Uterus (tissue), 4 donors: ENCODE measurements around the gene SMG7. TPM values are rescaled to one million over a fixed set of nuclear protein-coding genes. Genes with fewer than 3 reads are reported as not detected.

Source experiments
- DNase-seq, 2 donors: peaks; one replicate each; pipeline ENCODE4 v3.0.0-alpha.2; 2019 to 2020
- H3K27ac ChIP-seq, 2 donors: fragments of 200-600 bp; sonication (generic); 1 replicate in 1 of 2; 2 replicates in 1 of 2; pipeline ENCODE4 v1.5.1; 2016 to 2018
- H3K27me3 ChIP-seq, 2 donors: fragments of 200-600 bp; sonication (generic); one replicate each; pipeline ENCODE4 v1.5.1; 2018 to 2019; ENCODE audit warnings: control low read depth in 1 of 2
- H3K36me3 ChIP-seq, 2 donors: fragments of 200-600 bp; sonication (generic); one replicate each; pipeline ENCODE4 v1.5.1; 2019; ENCODE audit warnings: control low read depth in 1 of 2
- H3K4me1 ChIP-seq, 2 donors: fragments of 200-600 bp; sonication (generic); one replicate each; pipeline ENCODE4 v1.5.1; 2018 to 2019; ENCODE audit warnings: control low read depth in 1 of 2
- H3K4me3 ChIP-seq, 2 donors: fragments of 200-600 bp; sonication (generic); 1 replicate in 1 of 2; 2 replicates in 1 of 2; pipeline ENCODE4 v1.5.1; 2018 to 2019; ENCODE audit warnings: mild to moderate bottlenecking in 1 of 2
- H3K9me3 ChIP-seq, 2 donors: fragments of 200-600 bp; sonication (generic); one replicate each; pipeline ENCODE4 v1.5.1; 2019; ENCODE audit warnings: control low read depth in 1 of 2
- POLR2A ChIP-seq, 2 donors: fragments of 450-650 bp; IDR thresholded peaks; one replicate each; pipeline ENCODE4 v1.6.1; 2016; ENCODE audit warnings: antibody characterized with exemption in 2 of 2, mild to moderate bottlenecking in 1 of 2, moderate library complexity in 1 of 2
- intact Hi-C: fragments of 100-400 bp; cut with DNase I; formaldehyde crosslinking; loops from one replicate; pipeline ENCODE4 v1.15.1; 2023; ENCODE audit warnings: low total_unique reads
- total RNA-seq, 4 donors: library from RNA; depleted of rRNA in 3 of 4; stranded (reverse); fragments of >200 nt in 3 of 4; gene quantifications; one replicate each; pipeline versions ENCODE4 v1.1.0 to v1.2.4, GENCODE V29; 2014 to 2023
- TF ChIP-seq, protein P1 (sequence below), 4 experiments: fragments of 200-600 bp in 2 of 4; fragments of 450-650 bp in 2 of 4; sonication (generic) in 2 of 4; IDR thresholded peaks; one replicate each; pipeline ENCODE4 v1.5.1; 2016 to 2019; ENCODE audit warnings: antibody characterized with exemption in 4 of 4, mild to moderate bottlenecking in 2 of 4, moderate library complexity in 1 of 4
- donor health status: DM: yes; HTN: yes; CAD: no.

Gene SMG7
- total RNA-seq, 4 donors from 2014 or later: 9.1 to 63.1 (median 37.0) TPM

DNA sequence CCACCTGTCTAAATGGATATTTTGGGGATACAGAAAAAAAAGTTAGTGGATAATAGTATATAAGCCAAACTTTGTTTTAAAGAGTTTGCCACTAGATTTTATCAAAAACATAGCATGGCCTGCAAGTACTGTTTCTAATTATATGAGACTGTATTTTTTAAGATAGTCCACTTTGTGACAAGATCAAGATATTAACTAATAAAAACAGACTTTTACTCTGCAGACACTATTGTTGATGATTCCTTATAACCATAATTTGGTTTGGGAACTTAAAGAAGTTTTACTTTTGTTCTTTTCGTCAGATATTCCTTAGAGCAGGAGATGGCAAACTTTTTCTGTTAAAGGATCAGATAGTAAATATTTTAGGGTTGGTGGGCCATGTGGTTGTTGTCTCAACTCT, 36.4 kb downstream of the SMG7 start:
- no peaks in the 10 kb centered on the region for H3K4me1 ChIP-seq
- no peak for TF ChIP-seq POLR2A (IDR thresholded peaks at IDR 0.05)
- TF ChIP-seq, protein P1, sequence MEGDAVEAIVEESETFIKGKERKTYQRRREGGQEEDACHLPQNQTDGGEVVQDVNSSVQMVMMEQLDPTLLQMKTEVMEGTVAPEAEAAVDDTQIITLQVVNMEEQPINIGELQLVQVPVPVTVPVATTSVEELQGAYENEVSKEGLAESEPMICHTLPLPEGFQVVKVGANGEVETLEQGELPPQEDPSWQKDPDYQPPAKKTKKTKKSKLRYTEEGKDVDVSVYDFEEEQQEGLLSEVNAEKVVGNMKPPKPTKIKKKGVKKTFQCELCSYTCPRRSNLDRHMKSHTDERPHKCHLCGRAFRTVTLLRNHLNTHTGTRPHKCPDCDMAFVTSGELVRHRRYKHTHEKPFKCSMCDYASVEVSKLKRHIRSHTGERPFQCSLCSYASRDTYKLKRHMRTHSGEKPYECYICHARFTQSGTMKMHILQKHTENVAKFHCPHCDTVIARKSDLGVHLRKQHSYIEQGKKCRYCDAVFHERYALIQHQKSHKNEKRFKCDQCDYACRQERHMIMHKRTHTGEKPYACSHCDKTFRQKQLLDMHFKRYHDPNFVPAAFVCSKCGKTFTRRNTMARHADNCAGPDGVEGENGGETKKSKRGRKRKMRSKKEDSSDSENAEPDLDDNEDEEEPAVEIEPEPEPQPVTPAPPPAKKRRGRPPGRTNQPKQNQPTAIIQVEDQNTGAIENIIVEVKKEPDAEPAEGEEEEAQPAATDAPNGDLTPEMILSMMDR (IDR thresholded peaks at IDR 0.05): no peak
- no peaks in the 10 kb centered on the region for H3K9me3 ChIP-seq
- H3K36me3 ChIP-seq: no peaks in the 10 kb centered on the region
- intact Hi-C loops: no loop called here
- no peaks in the 10 kb centered on the region for H3K27me3 ChIP-seq
- no peak for DNase-seq
- H3K27ac ChIP-seq: no peak overlapping the region
- no peak overlapping the region for H3K4me3 ChIP-seq

DNA sequence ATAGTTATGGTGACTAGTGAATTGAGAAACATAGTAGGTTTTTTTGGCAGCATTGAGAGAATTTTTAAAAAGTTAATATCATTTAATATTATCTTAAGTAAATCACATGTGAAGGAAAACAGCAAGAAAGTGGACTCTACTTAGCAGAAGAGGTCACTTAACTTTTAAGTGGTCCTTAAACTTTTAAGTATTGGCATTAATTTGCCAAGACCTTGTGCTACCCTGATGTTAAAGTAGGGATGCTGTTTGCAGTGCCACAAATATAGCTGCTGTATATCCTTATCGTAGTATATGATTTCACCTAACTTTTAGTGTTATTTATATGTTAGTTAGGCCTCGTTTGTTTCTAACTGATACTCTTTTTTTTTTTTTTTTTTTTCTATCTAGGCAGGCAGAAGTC, 40.2 kb downstream of the SMG7 start:
- no peaks in the 10 kb centered on the region for H3K27me3 ChIP-seq
- no peaks in the 10 kb centered on the region for H3K9me3 ChIP-seq
- no peak overlapping the region for H3K4me3 ChIP-seq
- no peaks in the 10 kb centered on the region for H3K36me3 ChIP-seq
- no peaks in the 10 kb centered on the region for H3K4me1 ChIP-seq
- DNase-seq: no peak
- TF ChIP-seq, protein P1 (IDR thresholded peaks at IDR 0.05): no peak
- no peak for TF ChIP-seq POLR2A (IDR thresholded peaks at IDR 0.05)
- H3K27ac ChIP-seq: no peak overlapping the region
- intact Hi-C loops: no loop called here

DNA sequence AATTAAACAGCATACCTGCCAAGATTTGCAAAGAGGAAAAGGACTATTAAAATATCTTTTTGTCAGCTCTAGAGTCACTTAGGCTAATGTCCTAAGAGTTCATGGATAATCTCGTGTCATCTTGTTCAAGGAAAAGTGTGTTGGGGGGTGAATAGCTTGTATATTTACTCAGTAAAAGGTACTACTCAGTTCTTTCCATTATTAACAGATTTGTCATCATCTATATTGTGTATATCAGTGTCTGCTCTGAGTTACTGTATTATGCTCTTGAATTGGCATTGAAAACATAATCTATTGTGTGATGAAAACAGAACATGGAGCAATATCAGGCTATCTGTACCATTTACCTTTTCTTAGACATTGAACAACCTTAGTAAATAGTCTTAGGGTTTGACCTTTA, 41.9 kb downstream of the SMG7 start:
- H3K36me3 ChIP-seq: no peaks in the 10 kb centered on the region
- H3K4me3 ChIP-seq: no peak overlapping the region
- H3K9me3 ChIP-seq: no peaks in the 10 kb centered on the region
- DNase-seq: no peak
- H3K27ac ChIP-seq: no peak overlapping the region
- TF ChIP-seq, protein P1 (IDR thresholded peaks at IDR 0.05): no peak
- no peak for TF ChIP-seq POLR2A (IDR thresholded peaks at IDR 0.05)
- intact Hi-C loops: no loop called here
- H3K4me1 ChIP-seq: no peaks in the 10 kb centered on the region
- H3K27me3 ChIP-seq: no peaks in the 10 kb centered on the region

DNA sequence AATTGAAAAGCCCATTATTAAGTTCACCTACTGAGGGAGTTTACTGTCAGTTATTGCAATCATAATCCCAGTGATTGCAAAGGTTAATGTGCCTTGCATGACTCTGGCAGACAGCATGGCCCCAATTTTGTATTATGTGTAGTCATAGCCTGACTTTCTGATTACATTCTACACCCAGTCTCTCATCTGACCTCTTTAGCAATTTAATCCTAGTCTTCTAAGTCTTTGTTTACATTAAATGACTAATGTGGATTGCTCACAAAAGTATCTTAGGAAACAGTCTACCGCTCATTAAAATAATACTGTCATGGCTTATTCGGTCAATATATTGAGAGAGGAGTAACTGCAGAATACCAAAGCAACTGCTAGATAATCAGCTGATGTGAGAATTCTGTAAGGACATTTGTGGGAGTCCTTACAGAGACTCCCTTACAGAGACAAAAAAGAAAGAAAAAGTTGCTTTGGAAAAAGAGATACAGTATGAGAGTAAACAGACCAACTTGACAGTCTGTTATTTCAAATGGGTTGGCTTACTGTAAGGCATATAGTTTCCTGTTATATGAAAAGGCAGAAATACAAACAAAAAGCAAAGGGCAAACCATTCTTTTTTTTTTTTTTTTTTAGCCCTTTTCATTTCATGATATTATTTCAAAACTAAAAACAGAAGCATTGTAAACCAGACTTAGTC, 42.8 kb downstream of the SMG7 start:
- H3K27me3 ChIP-seq: no peaks in the 10 kb centered on the region
- TF ChIP-seq POLR2A (IDR thresholded peaks at IDR 0.05): no peak
- TF ChIP-seq, protein P1 (IDR thresholded peaks at IDR 0.05): no peak
- no peak for DNase-seq
- H3K9me3 ChIP-seq: no peaks in the 10 kb centered on the region
- intact Hi-C loops: no loop called here
- H3K27ac ChIP-seq: no peak overlapping the region
- H3K36me3 ChIP-seq: no peaks in the 10 kb centered on the region
- H3K4me3 ChIP-seq: no peak overlapping the region
- H3K4me1 ChIP-seq: no peaks in the 10 kb centered on the region

DNA sequence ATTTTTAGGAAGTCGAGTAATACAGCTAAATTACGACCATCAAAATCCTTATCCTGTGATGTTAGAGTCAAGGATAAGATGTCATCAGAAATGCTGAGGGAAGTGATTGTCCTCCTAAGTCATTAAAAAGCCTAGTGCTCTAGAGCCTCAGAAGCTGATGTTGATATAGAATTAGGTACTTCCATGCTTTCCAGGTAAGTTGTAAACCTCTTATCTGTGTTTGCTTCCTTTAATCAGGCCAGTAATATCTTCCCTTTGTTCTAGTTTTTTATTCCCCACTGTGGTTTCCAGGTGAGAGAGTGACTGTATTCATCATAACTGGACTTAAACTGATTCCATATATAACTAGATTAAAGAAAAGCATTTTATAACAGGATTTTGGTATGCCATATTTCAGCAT, 44.4 kb downstream of the SMG7 start:
- H3K27me3 ChIP-seq: no peaks in the 10 kb centered on the region
- H3K4me1 ChIP-seq: no peaks in the 10 kb centered on the region
- intact Hi-C loops: no loop called here
- DNase-seq: no peak
- no peak overlapping the region for H3K27ac ChIP-seq
- no peaks in the 10 kb centered on the region for H3K36me3 ChIP-seq
- no peak overlapping the region for H3K4me3 ChIP-seq
- no peaks in the 10 kb centered on the region for H3K9me3 ChIP-seq
- TF ChIP-seq POLR2A (IDR thresholded peaks at IDR 0.05): no peak
- TF ChIP-seq, protein P1 (IDR thresholded peaks at IDR 0.05): no peak
